HEK293T (cell line): ENCODE data around the gene CTNS.

Experiments
- ARNT ChIP-seq: fragments of 450-650 bp; IDR thresholded peaks from 2 replicates; pipeline ENCODE4 v1.6.1; 2017; ENCODE audit warnings: mild to moderate bottlenecking
- BHLHE40 ChIP-seq: fragments of 450-650 bp; IDR thresholded peaks from 2 replicates; pipeline ENCODE4 v1.6.1; 2016; ENCODE audit warnings: mild to moderate bottlenecking, moderate library complexity, borderline replicate concordance
- FOXM1 ChIP-seq: fragments of 450-650 bp; IDR thresholded peaks from 2 replicates; pipeline ENCODE4 v1.6.1; 2017; ENCODE audit warnings: mild to moderate bottlenecking, borderline replicate concordance
- L3MBTL2 ChIP-seq: fragments of 450-650 bp; conservative IDR thresholded peaks from 2 replicates; pipeline ENCODE4 v1.6.1; 2016; ENCODE audit warnings: mild to moderate bottlenecking
- NFRKB ChIP-seq: fragments of 450-650 bp; IDR thresholded peaks from 2 replicates; pipeline ENCODE4 v1.6.1; 2016; ENCODE audit warnings: mild to moderate bottlenecking, moderate library complexity
- PKNOX1 ChIP-seq: fragments of 450-650 bp; IDR thresholded peaks from 2 replicates; pipeline ENCODE4 v1.6.1; 2016
- SUZ12 ChIP-seq: fragments of 450-650 bp; IDR thresholded peaks from 2 replicates; pipeline ENCODE4 v1.6.1; 2016; ENCODE audit warnings: mild to moderate bottlenecking
- ZNF384 ChIP-seq: fragments of 450-650 bp; IDR thresholded peaks from 2 replicates; pipeline ENCODE4 v1.6.1; 2016

- no peak for TF ChIP-seq NFRKB
- TF ChIP-seq FOXM1: no peak
- TF ChIP-seq ARNT: no peak
- TF ChIP-seq BHLHE40: no peak
- TF ChIP-seq L3MBTL2: no peak
- TF ChIP-seq PKNOX1: no peak
- TF ChIP-seq SUZ12: no peak
- no peak for TF ChIP-seq ZNF384
Observed at GRCh38 chr17:3693829-3694231, 57.3 kb downstream of the CTNS start.
